PC-9 (cell line): Measurements from ENCODE around the gene PWP1. TPM values are rescaled to one million over a fixed set of nuclear protein-coding genes. Genes with fewer than 3 reads are reported as not detected.
"Not testable (repeated sequence)": the region's sequence is repeated elsewhere in the genome, so short reads cannot be mapped to it uniquely, and the experiment has no call there.

ENCODE experiments used
- BruUV-seq: library from RNA; stranded (reverse); fragments of 400-500 nt; replicated peaks from 2 replicates; lab custom pipeline; 2021; lab: Mats Ljungman, UMichigan
- CTCF ChIA-PET: fragments of 300-600 bp; sonication (Branson Sonifier 250); formaldehyde crosslinking; loops from one replicate; lab custom pipeline; 2022; ENCODE audit warnings: antibody characterized with exemption; lab: Charles Lee
- POLR2A ChIA-PET: fragments of 300-600 bp; sonication (Branson Sonifier 250); formaldehyde crosslinking; loops from one replicate; lab custom pipeline; 2022; ENCODE audit warnings: antibody characterized with exemption; ENCODE audit not compliant: unreplicated experiment; lab: Charles Lee
- DNase-seq, 2 experiments: peaks; one replicate each; pipeline versions ENCODE4 v3.0.0 to v3.0.0-alpha.2; 2015 to 2022; ENCODE audit warnings: mixed read lengths in 1 of 2
- H2AFZ ChIP-seq: fragments of 200-600 bp; sonication (generic); 2 replicates; pipeline ENCODE4 v1.8.1; 2017; ENCODE audit warnings: antibody characterized with exemption
- H3F3A ChIP-seq: fragments of 200-600 bp; sonication (generic); 2 replicates; pipeline ENCODE4 v1.8.1; 2017; ENCODE audit warnings: antibody characterized with exemption, mild to moderate bottlenecking, low read depth; ENCODE audit not compliant: insufficient read depth
- H3K27ac ChIP-seq: fragments of 200-600 bp; sonication (generic); 2 replicates; pipeline ENCODE4 v1.6.1; 2016; ENCODE audit warnings: mixed run types
- H3K27me3 ChIP-seq: fragments of 200-600 bp; sonication (generic); 2 replicates; pipeline ENCODE4 v1.6.1; 2016; ENCODE audit warnings: low read depth, mixed run types; ENCODE audit not compliant: insufficient read depth
- H3K36me3 ChIP-seq: fragments of 200-600 bp; sonication (generic); 2 replicates; pipeline ENCODE4 v1.6.1; 2016; ENCODE audit warnings: low read depth, mixed run types
- H3K4me1 ChIP-seq: fragments of 200-600 bp; sonication (generic); replicated peaks from 2 replicates; pipeline ENCODE4 v1.6.1; 2016; ENCODE audit warnings: mixed run types; ENCODE audit not compliant: insufficient read depth
- H3K4me2 ChIP-seq: fragments of 200-600 bp; sonication (generic); 2 replicates; pipeline ENCODE4 v1.6.1; 2017; ENCODE audit warnings: mixed run types
- H3K4me3 ChIP-seq: fragments of 200-600 bp; sonication (generic); 2 replicates; pipeline ENCODE4 v1.6.1; 2016; ENCODE audit warnings: mixed run types
- H3K79me2 ChIP-seq: fragments of 200-600 bp; sonication (generic); 2 replicates; pipeline ENCODE4 v1.6.1; 2017; ENCODE audit warnings: low read depth, mixed run types
- H3K9me2 ChIP-seq: fragments of 200-600 bp; sonication (generic); 2 replicates; pipeline ENCODE4 v1.8.1; 2017; ENCODE audit warnings: mild to moderate bottlenecking; ENCODE audit not compliant: insufficient read depth
- H3K9me3 ChIP-seq: fragments of 200-600 bp; sonication (generic); 2 replicates; pipeline ENCODE4 v1.8.1; 2016; ENCODE audit warnings: low read depth; ENCODE audit not compliant: insufficient read depth
- H4K20me1 ChIP-seq: fragments of 200-600 bp; sonication (generic); 2 replicates; pipeline ENCODE4 v1.8.1; 2017; ENCODE audit not compliant: insufficient read depth
- EZH2 ChIP-seq: fragments of 200-600 bp; sonication (generic); IDR thresholded peaks from 2 replicates; pipeline ENCODE4 v1.8.0; 2017; ENCODE audit warnings: antibody characterized with exemption, low read depth
- intact Hi-C: fragments of 100-400 bp; cut with micrococcal nuclease; formaldehyde crosslinking; loops from one replicate; pipeline ENCODE4 v1.10.0; 2022; ENCODE audit not compliant: unreplicated experiment
- total RNA-seq: library from RNA; stranded (reverse); gene quantifications from 2 replicates; pipeline ENCODE4 v1.2.3, GENCODE V29; 2021
- TF ChIP-seq, protein P1 (sequence below): fragments of 200-600 bp; sonication (generic); conservative IDR thresholded peaks from 2 replicates; pipeline ENCODE4 v1.6.1; 2017; ENCODE audit warnings: mixed run types, antibody characterized with exemption, mild to moderate bottlenecking, moderate library complexity

Gene PWP1
- total RNA-seq, 1 experiment from 2014 or later, result 44.1 TPM

GRCh38 chr12:107695772-107696171 is 10.2 kb downstream of the PWP1 start:
- H3K27me3 ChIP-seq, H4K20me1 ChIP-seq, H3K9me2 ChIP-seq, POLR2A ChIA-PET, H3K9me3 ChIP-seq, H3K4me3 ChIP-seq, DNase-seq, H3K4me2 ChIP-seq, H3K79me2 ChIP-seq, H3K27ac ChIP-seq, BruUV-seq, H3K4me1 ChIP-seq, H3F3A ChIP-seq, H2AFZ ChIP-seq: not testable (repeated sequence)
- TF ChIP-seq, protein P1, sequence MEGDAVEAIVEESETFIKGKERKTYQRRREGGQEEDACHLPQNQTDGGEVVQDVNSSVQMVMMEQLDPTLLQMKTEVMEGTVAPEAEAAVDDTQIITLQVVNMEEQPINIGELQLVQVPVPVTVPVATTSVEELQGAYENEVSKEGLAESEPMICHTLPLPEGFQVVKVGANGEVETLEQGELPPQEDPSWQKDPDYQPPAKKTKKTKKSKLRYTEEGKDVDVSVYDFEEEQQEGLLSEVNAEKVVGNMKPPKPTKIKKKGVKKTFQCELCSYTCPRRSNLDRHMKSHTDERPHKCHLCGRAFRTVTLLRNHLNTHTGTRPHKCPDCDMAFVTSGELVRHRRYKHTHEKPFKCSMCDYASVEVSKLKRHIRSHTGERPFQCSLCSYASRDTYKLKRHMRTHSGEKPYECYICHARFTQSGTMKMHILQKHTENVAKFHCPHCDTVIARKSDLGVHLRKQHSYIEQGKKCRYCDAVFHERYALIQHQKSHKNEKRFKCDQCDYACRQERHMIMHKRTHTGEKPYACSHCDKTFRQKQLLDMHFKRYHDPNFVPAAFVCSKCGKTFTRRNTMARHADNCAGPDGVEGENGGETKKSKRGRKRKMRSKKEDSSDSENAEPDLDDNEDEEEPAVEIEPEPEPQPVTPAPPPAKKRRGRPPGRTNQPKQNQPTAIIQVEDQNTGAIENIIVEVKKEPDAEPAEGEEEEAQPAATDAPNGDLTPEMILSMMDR, result peak; percentile 46; the same call in 1 of the 2 replicates
- CTCF ChIA-PET, result interaction anchor here (0.6 kb wide), 1 partner anchor 22 kb away, joined by 8 read pairs; no protein-coding TSS in a partner anchor
- peaks cover 40% of the 10 kb centered on the region for H3K36me3 ChIP-seq
- intact Hi-C loops, result loop anchor here (1.0 kb wide), 1 partner anchor 190 kb away; no protein-coding TSS in a partner anchor

- Histone ChIP-seq H3K9me2 (no peaks in the 10 kb centered on the region), H3K4me1 (no peaks in the 10 kb centered on the region), H3K36me3 (peaks cover 36% of the 10 kb centered on the region), H3K4me3 (no peak overlapping the region), H4K20me1 (no peaks in the 10 kb centered on the region), H2AFZ (no peak overlapping the region), H3F3A (no peaks in the 10 kb centered on the region), H3K9me3 (no peaks in the 10 kb centered on the region), H3K79me2 (no peaks in the 10 kb centered on the region), H3K4me2 (no peak overlapping the region), H3K27ac (no peak overlapping the region), H3K27me3 (no peaks in the 10 kb centered on the region)
- TF ChIP-seq, protein P1, result no peak
- TF ChIP-seq EZH2, result no peak
- POLR2A ChIA-PET, result interaction anchor here (0.6 kb wide), 2 partner anchors 47 to 704 kb away, joined by 4 read pairs; no protein-coding TSS in a partner anchor
- CTCF ChIA-PET, result no interaction called here
- no peak for DNase-seq
- BruUV-seq, result no TSS peak
- intact Hi-C loops, result loop anchor here (5.0 kb wide), 1 partner anchor 40 kb away; no protein-coding TSS in a partner anchor
These were observed 16.5 kb downstream of the PWP1 start for GRCh38 chr12:107702106-107702505.

DNA sequence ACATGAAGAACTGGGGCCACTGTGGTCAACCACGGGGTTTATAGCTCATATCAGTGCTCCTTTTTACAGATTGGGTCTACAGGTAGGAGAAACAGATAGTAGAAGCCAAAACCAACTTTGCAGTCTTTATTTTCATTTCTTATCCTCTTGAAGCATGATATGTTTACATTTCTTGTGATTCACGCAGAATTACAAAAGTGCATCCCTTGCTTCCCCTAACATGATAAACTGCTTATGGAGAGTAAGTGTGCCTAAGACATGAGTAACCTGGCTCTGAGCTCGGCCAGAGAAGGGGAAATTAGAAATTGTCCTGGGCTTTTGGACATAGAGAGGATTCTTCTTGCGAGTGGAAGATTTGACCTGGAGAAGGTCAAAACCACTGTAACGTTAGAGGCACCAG is 18.4 kb downstream of the PWP1 start:
- H3K27ac ChIP-seq, result no peak overlapping the region
- no peak overlapping the region for H3K4me3 ChIP-seq
- H3K9me2 ChIP-seq, result no peaks in the 10 kb centered on the region
- ChIA-PET CTCF (no interaction called here), POLR2A (no interaction called here)
- no peaks in the 10 kb centered on the region for H4K20me1 ChIP-seq
- no TSS peak for BruUV-seq
- intact Hi-C loops, result loop anchor here (5.0 kb wide), 1 partner anchor 38 kb away; no protein-coding TSS in a partner anchor
- H3K4me2 ChIP-seq, result no peak overlapping the region
- TF ChIP-seq, protein P1, result no peak
- no peak for TF ChIP-seq EZH2
- H3F3A ChIP-seq, result no peaks in the 10 kb centered on the region
- no peaks in the 10 kb centered on the region for H3K9me3 ChIP-seq
- DNase-seq, result no peak
- H3K27me3 ChIP-seq, result no peaks in the 10 kb centered on the region
- H3K79me2 ChIP-seq, result no peaks in the 10 kb centered on the region
- peaks cover 34% of the 10 kb centered on the region for H3K36me3 ChIP-seq
- no peak overlapping the region for H2AFZ ChIP-seq
- no peaks in the 10 kb centered on the region for H3K4me1 ChIP-seq

- H3K27ac ChIP-seq, H3K79me2 ChIP-seq, CTCF ChIA-PET, POLR2A ChIA-PET, H3F3A ChIP-seq, H3K4me1 ChIP-seq, BruUV-seq, H4K20me1 ChIP-seq, H2AFZ ChIP-seq, H3K27me3 ChIP-seq, H3K9me2 ChIP-seq, H3K4me2 ChIP-seq, DNase-seq, H3K4me3 ChIP-seq, intact Hi-C loops, H3K9me3 ChIP-seq: not testable (repeated sequence)
- peaks cover 38% of the 10 kb centered on the region for H3K36me3 ChIP-seq
These were observed 19.9 kb downstream of the PWP1 start for GRCh38 chr12:107705522-107705921.
